ENCODE results near the gene COCH.
A peak's percentile ranks its signal among the peaks of the same experiment; 100 is the strongest.

Gene COCH

GRCh38 chr14:30854492-30854891 lies 19.9 kb upstream of the COCH start:
- Histone ChIP-seq H3K27ac (ENCODE audit: low read depth, low read length) (no peak overlapping the region), H3K27me3 (ENCODE audit: control insufficient read depth, insufficient read depth, low read length) (no peaks in the 10 kb centered on the region), H3K4me1 (ENCODE audit: control insufficient read depth, insufficient read depth, low read length) (no peaks in the 10 kb centered on the region), H3K9ac (ENCODE audit: low read length) (no peak overlapping the region), H3K36me3 (ENCODE audit: control insufficient read depth, insufficient read depth, low read length) (no peaks in the 10 kb centered on the region), H3K4me3 (ENCODE audit: low read depth, low read length) (no peak overlapping the region), H3K9me3 (ENCODE audit: control insufficient read depth, insufficient read depth, low read depth, low read length) (no peaks in the 10 kb centered on the region)

GRCh38 chr14:30855345-30856037 lies 18.9 kb upstream of the COCH start:
- Histone ChIP-seq H3K4me1 (ENCODE audit: control insufficient read depth, insufficient read depth, low read length) (no peaks in the 10 kb centered on the region), H3K4me3 (ENCODE audit: low read depth, low read length) (no peak overlapping the region), H3K9me3 (ENCODE audit: control insufficient read depth, insufficient read depth, low read depth, low read length) (no peaks in the 10 kb centered on the region), H3K36me3 (ENCODE audit: control insufficient read depth, insufficient read depth, low read length) (no peaks in the 10 kb centered on the region), H3K27me3 (ENCODE audit: control insufficient read depth, insufficient read depth, low read length) (no peaks in the 10 kb centered on the region), H3K9ac (ENCODE audit: low read length) (no peak overlapping the region), H3K27ac (ENCODE audit: low read depth, low read length) (no peak overlapping the region)

GRCh38 chr14:30861200-30861599 lies 13.2 kb upstream of the COCH start:
- no peaks in the 10 kb centered on the region for H3K4me1 ChIP-seq (ENCODE audit: control insufficient read depth, insufficient read depth, low read length)

GRCh38 chr14:30864934-30865333 lies 9.4 kb upstream of the COCH start:
- H3K27ac ChIP-seq (ENCODE audit: low read depth, low read length), result no peak overlapping the region
- H3K9ac ChIP-seq (ENCODE audit: low read length), result no peak overlapping the region
- H3K36me3 ChIP-seq (ENCODE audit: control insufficient read depth, insufficient read depth, low read length), result no peaks in the 10 kb centered on the region
- no peak overlapping the region for H3K4me3 ChIP-seq (ENCODE audit: low read depth, low read length)
- no peaks in the 10 kb centered on the region for H3K27me3 ChIP-seq (ENCODE audit: control insufficient read depth, insufficient read depth, low read length)
- H3K4me1 ChIP-seq (ENCODE audit: control insufficient read depth, insufficient read depth, low read length), result no peaks in the 10 kb centered on the region
- no peaks in the 10 kb centered on the region for H3K9me3 ChIP-seq (ENCODE audit: control insufficient read depth, insufficient read depth, low read depth, low read length)

More at GRCh38 chr14:30861200-30861599, 13.2 kb upstream of the COCH start:
- Histone ChIP-seq H3K4me3 (ENCODE audit: low read depth, low read length) (no peak overlapping the region), H3K9me3 (ENCODE audit: control insufficient read depth, insufficient read depth, low read depth, low read length) (no peaks in the 10 kb centered on the region), H3K9ac (ENCODE audit: low read length) (no peak overlapping the region), H3K36me3 (ENCODE audit: control insufficient read depth, insufficient read depth, low read length) (no peaks in the 10 kb centered on the region), H3K27ac (ENCODE audit: low read depth, low read length) (no peak overlapping the region), H3K27me3 (ENCODE audit: control insufficient read depth, insufficient read depth, low read length) (no peaks in the 10 kb centered on the region)

GRCh38 chr14:30868736-30869135 lies 5.6 kb upstream of the COCH start:
- Histone ChIP-seq H3K9ac (ENCODE audit: low read length) (no peak overlapping the region), H3K9me3 (ENCODE audit: control insufficient read depth, insufficient read depth, low read depth, low read length) (no peaks in the 10 kb centered on the region), H3K27ac (ENCODE audit: low read depth, low read length) (no peak overlapping the region), H3K27me3 (ENCODE audit: control insufficient read depth, insufficient read depth, low read length) (peaks cover 15% of the 10 kb centered on the region), H3K36me3 (ENCODE audit: control insufficient read depth, insufficient read depth, low read length) (no peaks in the 10 kb centered on the region), H3K4me1 (ENCODE audit: control insufficient read depth, insufficient read depth, low read length) (peaks cover 25% of the 10 kb centered on the region), H3K4me3 (ENCODE audit: low read depth, low read length) (no peak overlapping the region)

GRCh38 chr14:30869551-30870155 lies 4.7 kb upstream of the COCH start:
- Histone ChIP-seq H3K36me3 (ENCODE audit: control insufficient read depth, insufficient read depth, low read length) (no peaks in the 10 kb centered on the region), H3K27me3 (ENCODE audit: control insufficient read depth, insufficient read depth, low read length) (peaks cover 24% of the 10 kb centered on the region), H3K4me1 (ENCODE audit: control insufficient read depth, insufficient read depth, low read length) (peaks cover 27% of the 10 kb centered on the region), H3K9me3 (ENCODE audit: control insufficient read depth, insufficient read depth, low read depth, low read length) (no peaks in the 10 kb centered on the region), H3K4me3 (ENCODE audit: low read depth, low read length) (no peak overlapping the region), H3K27ac (ENCODE audit: low read depth, low read length) (no peak overlapping the region), H3K9ac (ENCODE audit: low read length) (no peak overlapping the region)

GRCh38 chr14:30872602-30873001 lies 1.8 kb upstream of the COCH start:
- Histone ChIP-seq H3K27me3 (ENCODE audit: control insufficient read depth, insufficient read depth, low read length) (peaks cover 46% of the 10 kb centered on the region), H3K9ac (ENCODE audit: low read length) (no peak overlapping the region), H3K4me3 (ENCODE audit: low read depth, low read length) (no peak overlapping the region), H3K9me3 (ENCODE audit: control insufficient read depth, insufficient read depth, low read depth, low read length) (no peaks in the 10 kb centered on the region), H3K36me3 (ENCODE audit: control insufficient read depth, insufficient read depth, low read length) (no peaks in the 10 kb centered on the region), H3K27ac (ENCODE audit: low read depth, low read length) (no peak overlapping the region), H3K4me1 (ENCODE audit: control insufficient read depth, insufficient read depth, low read length) (peaks cover 31% of the 10 kb centered on the region)

- Histone ChIP-seq H3K27me3 (ENCODE audit: control insufficient read depth, insufficient read depth, low read length) (peaks cover 46% of the 10 kb centered on the region), H3K27ac (ENCODE audit: low read depth, low read length) (no peak overlapping the region), H3K9ac (ENCODE audit: low read length) (peak overlapping the region; percentile 17)
These were observed 845 bp upstream of the COCH start for GRCh38 chr14:30873308-30874119.

GRCh38 chr14:30874999-30875787 lies 834 bp downstream of the COCH start:
- H3K4me3 ChIP-seq (ENCODE audit: low read depth, low read length), result peak overlapping the region; percentile 77
- no peaks in the 10 kb centered on the region for H3K9me3 ChIP-seq (ENCODE audit: control insufficient read depth, insufficient read depth, low read depth, low read length)
- H3K36me3 ChIP-seq (ENCODE audit: control insufficient read depth, insufficient read depth, low read length), result no peaks in the 10 kb centered on the region
- peak overlapping the region; percentile 32 for H3K9ac ChIP-seq (ENCODE audit: low read length)
- peaks cover 46% of the 10 kb centered on the region for H3K27me3 ChIP-seq (ENCODE audit: control insufficient read depth, insufficient read depth, low read length)
- H3K27ac ChIP-seq (ENCODE audit: low read depth, low read length), result no peak overlapping the region
- H3K4me1 ChIP-seq (ENCODE audit: control insufficient read depth, insufficient read depth, low read length), result peaks cover 31% of the 10 kb centered on the region

More at GRCh38 chr14:30873308-30874119, 845 bp upstream of the COCH start:
- no peaks in the 10 kb centered on the region for H3K36me3 ChIP-seq (ENCODE audit: control insufficient read depth, insufficient read depth, low read length)
- peaks cover 31% of the 10 kb centered on the region for H3K4me1 ChIP-seq (ENCODE audit: control insufficient read depth, insufficient read depth, low read length)
- no peaks in the 10 kb centered on the region for H3K9me3 ChIP-seq (ENCODE audit: control insufficient read depth, insufficient read depth, low read depth, low read length)
- H3K4me3 ChIP-seq (ENCODE audit: low read depth, low read length), result peak overlapping the region; percentile 77

- Histone ChIP-seq H3K36me3 (ENCODE audit: control insufficient read depth, insufficient read depth, low read length) (peaks cover 3% of the 10 kb centered on the region; the same call in 1 of the 2 replicates), H3K27me3 (ENCODE audit: control insufficient read depth, insufficient read depth, low read length) (peaks cover 46% of the 10 kb centered on the region), H3K27ac (ENCODE audit: low read depth, low read length) (no peak overlapping the region), H3K4me1 (ENCODE audit: control insufficient read depth, insufficient read depth, low read length) (peaks cover 27% of the 10 kb centered on the region), H3K9ac (ENCODE audit: low read length) (peak overlapping the region; percentile 32), H3K4me3 (ENCODE audit: low read depth, low read length) (peak overlapping the region; percentile 77), H3K9me3 (ENCODE audit: control insufficient read depth, insufficient read depth, low read depth, low read length) (no peaks in the 10 kb centered on the region)
These were observed 1.4 kb downstream of the COCH start for GRCh38 chr14:30875788-30876053.

Measured in HUES6 (cell line).